HEK293 (cell line): Measurements from ENCODE around the gene EDEM3.

Source experiments
- CTCF ChIA-PET: fragments of 350-600 bp; formaldehyde crosslinking; extraction: SDS; loops from one replicate; lab custom pipeline; 2021; ENCODE audit warnings: antibody characterized with exemption; lab: Yijun Ruan, JAX
- POLR2A ChIA-PET: fragments of 300-600 bp; formaldehyde crosslinking; extraction: SDS; loops from one replicate; lab custom pipeline; 2020; ENCODE audit warnings: antibody characterized with exemption, inconsistent platforms; lab: Yijun Ruan, JAX
- H3K27ac ChIP-seq: fragments of 200-500 bp; sonication (Bioruptor generic); 2 replicates; pipeline ENCODE4 v1.5.1; 2014; ENCODE audit warnings: low read depth, low read length, control low read depth, inconsistent platforms; ENCODE audit errors: extremely low read depth
- H3K36me3 ChIP-seq, 2 experiments: fragments of 200-500 bp in 1 of 2; sonication (Bioruptor generic) in 1 of 2; 1 replicate in 1 of 2; 2 replicates in 1 of 2; pipeline ENCODE4 v1.5.1; 2014 to 2017; ENCODE audit warnings: inconsistent platforms in 2 of 2, low read length in 2 of 2; ENCODE audit not compliant: control insufficient read depth in 2 of 2, insufficient read depth in 1 of 2
- H3K4me1 ChIP-seq: fragments of 200-500 bp; sonication (Bioruptor generic); 2 replicates; pipeline ENCODE4 v1.5.1; 2014; ENCODE audit warnings: mild to moderate bottlenecking, low read length, inconsistent platforms; ENCODE audit not compliant: control insufficient read depth, insufficient read depth
- H3K4me3 ChIP-seq: 2 replicates; pipeline ENCODE4 v1.5.1; 2011; ENCODE audit warnings: low read depth, mild to moderate bottlenecking, control low read depth, low read length, moderate library complexity
- H3K9me3 ChIP-seq: fragments of 200-500 bp; sonication (Bioruptor generic); 2 replicates; pipeline ENCODE4 v1.5.1; 2014; ENCODE audit warnings: low read depth, low read length, inconsistent platforms; ENCODE audit not compliant: control insufficient read depth, insufficient read depth
- BCL11B ChIP-seq: fragments of 450-650 bp; formaldehyde crosslinking; IDR thresholded peaks from 2 replicates; pipeline ENCODE4 v1.5.1; 2016; ENCODE audit warnings: low read depth, missing biosample characterization, missing genetic modification characterization
- FEZF1 ChIP-seq: fragments of 450-650 bp; formaldehyde crosslinking; IDR thresholded peaks from 2 replicates; pipeline ENCODE4 v1.5.1; 2016; ENCODE audit warnings: missing biosample characterization, missing genetic modification characterization
- KLF9 ChIP-seq: fragments of 450-650 bp; formaldehyde crosslinking; IDR thresholded peaks from 2 replicates; pipeline ENCODE4 v1.5.1; 2016; ENCODE audit warnings: missing biosample characterization, missing genetic modification characterization, low read depth
- PRDM6 ChIP-seq: fragments of 450-650 bp; formaldehyde crosslinking; IDR thresholded peaks from 2 replicates; pipeline ENCODE4 v1.5.1; 2017; ENCODE audit warnings: missing biosample characterization, missing genetic modification characterization
- REST ChIP-seq: fragments of 450-650 bp; formaldehyde crosslinking; IDR thresholded peaks from 2 replicates; pipeline ENCODE4 v1.5.1; 2016; ENCODE audit warnings: missing biosample characterization, missing genetic modification characterization
- WT1 ChIP-seq: fragments of 450-650 bp; formaldehyde crosslinking; IDR thresholded peaks from 2 replicates; pipeline ENCODE4 v1.5.1; 2016; ENCODE audit warnings: missing biosample characterization, missing genetic modification characterization
- ZBTB17 ChIP-seq: fragments of 450-650 bp; formaldehyde crosslinking; IDR thresholded peaks from 2 replicates; pipeline ENCODE4 v1.5.1; 2016; ENCODE audit warnings: missing biosample characterization, missing genetic modification characterization
- ZBTB8A ChIP-seq: fragments of 450-650 bp; formaldehyde crosslinking; IDR thresholded peaks from 2 replicates; pipeline ENCODE4 v1.5.1; 2016; ENCODE audit warnings: missing biosample characterization, missing genetic modification characterization
- ZFP3 ChIP-seq: fragments of 450-650 bp; formaldehyde crosslinking; IDR thresholded peaks from 2 replicates; pipeline ENCODE4 v1.5.1; 2016; ENCODE audit warnings: low read depth, missing biosample characterization, missing genetic modification characterization
- ZFP37 ChIP-seq: fragments of 450-650 bp; formaldehyde crosslinking; IDR thresholded peaks from 2 replicates; pipeline ENCODE4 v1.5.1; 2016; ENCODE audit warnings: missing biosample characterization, missing genetic modification characterization
- ZNF114 ChIP-seq: fragments of 450-650 bp; formaldehyde crosslinking; IDR thresholded peaks from 2 replicates; pipeline ENCODE4 v1.5.0; 2017; ENCODE audit warnings: missing biosample characterization, missing genetic modification characterization
- ZNF19 ChIP-seq: fragments of 450-650 bp; formaldehyde crosslinking; IDR thresholded peaks from 2 replicates; pipeline ENCODE4; 2016; ENCODE audit warnings: missing biosample characterization, missing genetic modification characterization, low read depth
- ZNF211 ChIP-seq: fragments of 450-650 bp; formaldehyde crosslinking; IDR thresholded peaks from 2 replicates; pipeline ENCODE4 v1.5.1; 2016; ENCODE audit warnings: low read depth, missing biosample characterization, missing genetic modification characterization
- ZNF239 ChIP-seq: fragments of 450-650 bp; formaldehyde crosslinking; IDR thresholded peaks from 2 replicates; pipeline ENCODE4 v1.5.1; 2016; ENCODE audit warnings: missing biosample characterization, missing genetic modification characterization
- ZNF366 ChIP-seq: fragments of 450-650 bp; formaldehyde crosslinking; conservative IDR thresholded peaks from 2 replicates; pipeline ENCODE4 v1.5.1; 2016; ENCODE audit warnings: missing biosample characterization, missing genetic modification characterization
- ZNF37A ChIP-seq: fragments of 450-650 bp; IDR thresholded peaks from 2 replicates; pipeline ENCODE4 v1.5.1; 2018; ENCODE audit warnings: missing biosample characterization, missing genetic modification characterization
- ZNF423 ChIP-seq: fragments of 450-650 bp; formaldehyde crosslinking; IDR thresholded peaks from 2 replicates; pipeline ENCODE4 v1.5.1; 2016; ENCODE audit warnings: missing biosample characterization, missing genetic modification characterization
- ZNF521 ChIP-seq: fragments of 450-650 bp; formaldehyde crosslinking; IDR thresholded peaks from 2 replicates; pipeline ENCODE4 v1.5.1; 2017; ENCODE audit warnings: missing biosample characterization, mild to moderate bottlenecking, missing genetic modification characterization
- ZNF544 ChIP-seq: fragments of 450-650 bp; formaldehyde crosslinking; IDR thresholded peaks from 2 replicates; pipeline ENCODE4 v1.5.0; 2017; ENCODE audit warnings: missing biosample characterization, missing genetic modification characterization
- TF ChIP-seq, protein P1 (sequence below): fragments of 450-650 bp; formaldehyde crosslinking; conservative IDR thresholded peaks from 2 replicates; pipeline ENCODE4 v1.5.1; 2016; ENCODE audit warnings: low read depth, missing biosample characterization, missing genetic modification characterization

Gene EDEM3

GRCh38 chr1:184770181-184770979 lies 15.7 kb upstream of the EDEM3 start (continued):
- TF ChIP-seq ZBTB8A (tag by site-specific recombination), result peak; percentile 11; the same call in 1 of the 2 replicates
- TF ChIP-seq ZNF239 (tag by site-specific recombination), result no peak
- TF ChIP-seq PRDM6 (tag by site-specific recombination), result peak; percentile 95
- TF ChIP-seq ZNF423 (tag by site-specific recombination), result peak; percentile 72
- TF ChIP-seq ZNF37A (tag by site-specific recombination), result no peak
- no peak for TF ChIP-seq REST
- TF ChIP-seq ZNF544 (tag by site-specific recombination), result no peak
- no peak for TF ChIP-seq WT1 (tag by site-specific recombination)
- peak; percentile 93 for TF ChIP-seq FEZF1 (tag by site-specific recombination)
- peak; percentile 76; the same call in 1 of the 2 replicates for TF ChIP-seq BCL11B
- no peak for TF ChIP-seq KLF9
- no peak for TF ChIP-seq ZFP3 (tag by site-specific recombination)
- TF ChIP-seq ZBTB17 (tag by site-specific recombination), result no peak
- TF ChIP-seq, protein P1, sequence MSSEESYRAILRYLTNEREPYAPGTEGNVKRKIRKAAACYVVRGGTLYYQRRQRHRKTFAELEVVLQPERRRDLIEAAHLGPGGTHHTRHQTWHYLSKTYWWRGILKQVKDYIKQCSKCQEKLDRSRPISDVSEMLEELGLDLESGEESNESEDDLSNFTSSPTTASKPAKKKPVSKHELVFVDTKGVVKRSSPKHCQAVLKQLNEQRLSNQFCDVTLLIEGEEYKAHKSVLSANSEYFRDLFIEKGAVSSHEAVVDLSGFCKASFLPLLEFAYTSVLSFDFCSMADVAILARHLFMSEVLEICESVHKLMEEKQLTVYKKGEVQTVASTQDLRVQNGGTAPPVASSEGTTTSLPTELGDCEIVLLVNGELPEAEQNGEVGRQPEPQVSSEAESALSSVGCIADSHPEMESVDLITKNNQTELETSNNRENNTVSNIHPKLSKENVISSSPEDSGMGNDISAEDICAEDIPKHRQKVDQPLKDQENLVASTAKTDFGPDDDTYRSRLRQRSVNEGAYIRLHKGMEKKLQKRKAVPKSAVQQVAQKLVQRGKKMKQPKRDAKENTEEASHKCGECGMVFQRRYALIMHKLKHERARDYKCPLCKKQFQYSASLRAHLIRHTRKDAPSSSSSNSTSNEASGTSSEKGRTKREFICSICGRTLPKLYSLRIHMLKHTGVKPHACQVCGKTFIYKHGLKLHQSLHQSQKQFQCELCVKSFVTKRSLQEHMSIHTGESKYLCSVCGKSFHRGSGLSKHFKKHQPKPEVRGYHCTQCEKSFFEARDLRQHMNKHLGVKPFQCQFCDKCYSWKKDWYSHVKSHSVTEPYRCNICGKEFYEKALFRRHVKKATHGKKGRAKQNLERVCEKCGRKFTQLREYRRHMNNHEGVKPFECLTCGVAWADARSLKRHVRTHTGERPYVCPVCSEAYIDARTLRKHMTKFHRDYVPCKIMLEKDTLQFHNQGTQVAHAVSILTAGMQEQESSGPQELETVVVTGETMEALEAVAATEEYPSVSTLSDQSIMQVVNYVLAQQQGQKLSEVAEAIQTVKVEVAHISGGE (tag by site-specific recombination), result no peak
- TF ChIP-seq ZNF114 (tag by site-specific recombination), result no peak
- no peak for TF ChIP-seq ZNF521
- no peak for TF ChIP-seq ZNF211 (tag by site-specific recombination)
- TF ChIP-seq ZFP37, result no peak
- TF ChIP-seq, all 188 proteins: peak for 30

DNA sequence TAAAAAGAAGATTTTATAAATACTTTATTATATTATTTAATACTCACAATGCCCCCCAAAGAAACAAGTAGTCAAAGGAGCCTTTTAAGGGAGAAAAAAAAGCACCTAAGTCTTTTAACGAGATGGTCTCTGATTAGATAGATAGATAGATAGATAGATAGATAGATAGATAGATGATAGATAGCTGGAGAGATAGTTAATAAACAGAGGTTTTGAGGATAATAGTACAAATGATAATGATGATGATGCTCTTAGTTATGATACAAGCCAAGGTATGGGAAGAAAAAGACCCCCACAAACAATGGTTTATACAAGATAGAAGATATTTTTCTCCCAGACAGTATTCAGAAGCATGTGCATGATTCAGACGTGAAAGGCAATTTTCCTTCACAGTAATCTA lies 14.6 kb upstream of the EDEM3 start:
- H3K4me3 ChIP-seq, result no peak overlapping the region
- no peaks in the 10 kb centered on the region for H3K36me3 ChIP-seq
- H3K27ac ChIP-seq, result no peak overlapping the region
- no peaks in the 10 kb centered on the region for H3K9me3 ChIP-seq
- no peaks in the 10 kb centered on the region for H3K4me1 ChIP-seq
- ChIA-PET POLR2A (no interaction called here), CTCF (no interaction called here)
- TF ChIP-seq ZNF19 (no peak), ZNF366 (tag by site-specific recombination) (0 out of 2 replicates have a peak, but pooled peaks have one; percentile 12)
